ENCODE measurements around the gene KCNB1.

- TF ChIP-seq EP300 (IDR thresholded peaks at IDR 0.05; ENCODE audit: low read depth) (no peak), CTCF (IDR thresholded peaks at IDR 0.05) (no peak)
These were observed 110.3 kb downstream of the KCNB1 start for GRCh38 chr20:49372095-49372734.

All from transverse colon (tissue), 3 donors.